HepG2 (cell line): Measurements from ENCODE around the gene ACO1. TPM values are rescaled to one million over a fixed set of nuclear protein-coding genes. Genes with fewer than 3 reads are reported as not detected.
A peak's percentile ranks its signal among the peaks of the same experiment; 100 is the strongest.

ENCODE experiments used
- ATAC-seq: fragments of 200-7000 bp; cut with Tn5 transposase; 3 replicates; pipeline ENCODE4 v1.9.1; 2020; ENCODE audit warnings: mild to moderate bottlenecking, moderate library complexity
- BruUV-seq: library from RNA; stranded (reverse); fragments of 400-500 nt; replicated peaks from 2 replicates; lab custom pipeline; 2021; lab: Mats Ljungman, UMichigan
- CTCF ChIA-PET: fragments of 300-600 bp; formaldehyde crosslinking; extraction: SDS; loops from one replicate; lab custom pipeline; 2021; ENCODE audit warnings: low total read pairs, inconsistent platforms, low intra/inter-chr PET ratio; lab: Yijun Ruan, JAX
- POLR2A ChIA-PET: fragments of 350-600 bp; sonication (Branson Sonifier 250); formaldehyde crosslinking; loops from one replicate; lab custom pipeline; 2020; ENCODE audit warnings: antibody characterized with exemption, inconsistent platforms; lab: Yijun Ruan, JAX
- DNase-seq: peaks from one replicate; pipeline ENCODE4 v3.0.0-alpha.2; 2015; ENCODE audit warnings: low spot score
- FAIRE-seq: peaks from 3 replicates; lab custom pipeline; 2011; peaks lifted over from hg19 to GRCh38; lab: Jason Lieb, UNC
- H2AFZ ChIP-seq: one replicate; pipeline ENCODE4 v1.6.1; 2011; ENCODE audit warnings: low read length, inconsistent platforms
- H3K27ac ChIP-seq: fragments of 300-600 bp; 3 replicates; pipeline ENCODE4 v1.8.0; 2011; ENCODE audit warnings: mixed run types, mild to moderate bottlenecking, mixed read lengths, low read length, inconsistent platforms; ENCODE audit not compliant: insufficient read depth; ENCODE audit errors: extremely low read length
- H3K27me3 ChIP-seq, 2 experiments: fragments of 200-600 bp in 1 of 2; 2 replicates in 1 of 2; 3 replicates in 1 of 2; pipeline versions ENCODE4 v1.6.0 to v1.8.0; 2011; ENCODE audit warnings: low read length in 2 of 2, mild to moderate bottlenecking in 2 of 2, moderate library complexity in 2 of 2, inconsistent platforms in 1 of 2; ENCODE audit not compliant: insufficient read depth in 2 of 2, control insufficient read depth in 1 of 2
- H3K36me3 ChIP-seq, 2 experiments: fragments of 200-600 bp in 1 of 2; replicated peaks in 1 of 2; 2 replicates in 1 of 2; 3 replicates in 1 of 2; pipeline versions ENCODE4 v1.5.1 to v1.8.0; 2011; ENCODE audit warnings: low read length in 2 of 2, inconsistent platforms in 1 of 2; ENCODE audit not compliant: insufficient read depth in 2 of 2, control insufficient read depth in 1 of 2
- H3K4me1 ChIP-seq: 2 replicates; pipeline ENCODE4 v1.5.1; 2012; ENCODE audit warnings: low read length, inconsistent platforms; ENCODE audit not compliant: insufficient read depth
- H3K4me2 ChIP-seq: 2 replicates; pipeline ENCODE4 v1.6.0; 2011; ENCODE audit warnings: low read depth, low read length, inconsistent platforms
- H3K4me3 ChIP-seq, 3 experiments: fragments of 200-600 bp in 1 of 3; sonication (generic), shearing (Covaris generic) in 1 of 3; replicated peaks in 1 of 3; 2 replicates each; pipeline ENCODE4 v1.5.1; 2011 to 2016; ENCODE audit warnings: low read length in 3 of 3, inconsistent platforms in 2 of 3, low read depth in 2 of 3, mild to moderate bottlenecking in 2 of 3, control low read depth in 1 of 3, mixed read lengths in 1 of 3; ENCODE audit not compliant: insufficient read depth in 1 of 3
- H3K79me2 ChIP-seq: one replicate; pipeline ENCODE4 v1.6.1; 2011; ENCODE audit warnings: low read length, inconsistent platforms; ENCODE audit not compliant: insufficient read depth
- H3K9ac ChIP-seq: 2 replicates; pipeline ENCODE4 v1.6.0; 2011; ENCODE audit warnings: mild to moderate bottlenecking, low read depth, low read length, inconsistent platforms; ENCODE audit not compliant: insufficient read depth
- H3K9me3 ChIP-seq: 2 replicates; pipeline ENCODE4 v1.5.1; 2012; ENCODE audit warnings: mild to moderate bottlenecking, low read length
- H4K20me1 ChIP-seq: 2 replicates; pipeline ENCODE4 v1.6.0; 2011; ENCODE audit warnings: inconsistent platforms, mild to moderate bottlenecking, low read length, moderate library complexity; ENCODE audit not compliant: insufficient read depth
- ADNP ChIP-seq: sonication (generic); formaldehyde crosslinking; IDR thresholded peaks from 2 replicates; pipeline ENCODE4 v1.4.0; 2020; ENCODE audit warnings: missing genetic modification reagents
- ATM ChIP-seq: fragments of 450-650 bp; IDR thresholded peaks from 2 replicates; pipeline ENCODE4 v1.7.1; 2017; ENCODE audit warnings: mild to moderate bottlenecking, borderline replicate concordance
- CBX5 ChIP-seq: sonication (generic); formaldehyde crosslinking; IDR thresholded peaks from 2 replicates; pipeline ENCODE4 v1.4.0; 2020; ENCODE audit warnings: missing genetic modification reagents, borderline replicate concordance
- FOSL1 ChIP-seq: sonication (generic); formaldehyde crosslinking; IDR thresholded peaks from 2 replicates; pipeline ENCODE4 v1.9.0; 2021; ENCODE audit warnings: missing genetic modification reagents, borderline replicate concordance
- GTF3A ChIP-seq: sonication (generic); formaldehyde crosslinking; conservative IDR thresholded peaks from 2 replicates; pipeline ENCODE4 v1.4.0; 2020; ENCODE audit warnings: mild to moderate bottlenecking, missing genetic modification reagents
- MED8 ChIP-seq: sonication (generic); formaldehyde crosslinking; IDR thresholded peaks from 2 replicates; pipeline ENCODE4 v1.8.1; 2023; ENCODE audit warnings: mild to moderate bottlenecking, missing genetic modification reagents; ENCODE audit not compliant: insufficient replicate concordance
- RFX1 ChIP-seq: fragments of 450-650 bp; IDR thresholded peaks from 2 replicates; pipeline ENCODE4 v1.6.1; 2017
- SMAD1 ChIP-seq: sonication (generic); formaldehyde crosslinking; IDR thresholded peaks from 2 replicates; pipeline ENCODE4 v1.4.0; 2020; ENCODE audit warnings: missing genetic modification reagents, low read depth, mild to moderate bottlenecking, borderline replicate concordance
- WGBS: methylation state at CpG from one replicate; pipeline ENCODE4 v1.1.6; 2017; ENCODE audit warnings: low lambda C conversion rate; 5-methylcytosine and 5-hydroxymethylcytosine counted together
- in situ Hi-C: cut with HindIII; loops from 2 replicates; pipeline ENCODE4 v1.10.0; 2017; ENCODE audit warnings: low pct_unique_long_range_greater_than_20kb; ENCODE audit not compliant: extremely low pct_ligation_motif_present
- intact Hi-C: fragments of 100-400 bp; cut with micrococcal nuclease; formaldehyde crosslinking; loops from one replicate; pipeline ENCODE4 v1.10.0; 2022; ENCODE audit not compliant: unreplicated experiment
- polyA plus RNA-seq, 8 experiments: library from polyadenylated mRNA; depleted of rRNA in 3 of 8; stranded (reverse) in 7 of 8; unstranded in 1 of 8; fragments of >200 nt; fragmentation: Illumina TruSeq in 4 of 8; extraction: Trizol in 4 of 8; gene quantifications; 2 replicates each; pipeline versions ENCODE4 v1.2.1 to v1.2.3, GENCODE V29; 2011 to 2016; ENCODE audit warnings: low read depth in 4 of 8, missing spikeins in 1 of 8, mixed read lengths in 1 of 8; ENCODE audit not compliant: insufficient read depth in 1 of 8
- total RNA-seq, 5 experiments: library from RNA; depleted of rRNA; stranded (reverse); fragments of >200 nt; fragmentation: Illumina TruSeq; extraction: Trizol; gene quantifications; 2 replicates each; pipeline ENCODE4 v1.2.3, GENCODE V29; 2016; ENCODE audit warnings: low read depth in 1 of 5
- TF ChIP-seq, protein P1 (sequence below): sonication (generic); formaldehyde crosslinking; IDR thresholded peaks from 2 replicates; pipeline ENCODE4 v1.4.0; 2020; ENCODE audit warnings: missing genetic modification reagents, borderline replicate concordance
- TF ChIP-seq, protein P2 (sequence below): sonication (generic); formaldehyde crosslinking; IDR thresholded peaks from 2 replicates; pipeline ENCODE4 v1.4.0; 2020; ENCODE audit warnings: mild to moderate bottlenecking, low read depth, missing genetic modification reagents
- TF ChIP-seq, protein P3 (sequence below): sonication (generic); formaldehyde crosslinking; IDR thresholded peaks from 2 replicates; pipeline ENCODE4 v1.5.0; 2020; ENCODE audit warnings: missing genetic modification reagents
- TF ChIP-seq, protein P4 (sequence below): fragments of 450-650 bp; IDR thresholded peaks from 2 replicates; pipeline ENCODE4 v1.6.1; 2016
- TF ChIP-seq, protein P5 (sequence below): sonication (generic); formaldehyde crosslinking; conservative IDR thresholded peaks from 2 replicates; pipeline ENCODE4 v1.5.0; 2020; ENCODE audit warnings: missing genetic modification reagents

Gene ACO1
- total and polyA plus RNA-seq, 2 of the 13 experiments (the other 11 are each of a cell fraction or from before 2014, with no cell fraction given) = 20.1 to 48.2 TPM

DNA sequence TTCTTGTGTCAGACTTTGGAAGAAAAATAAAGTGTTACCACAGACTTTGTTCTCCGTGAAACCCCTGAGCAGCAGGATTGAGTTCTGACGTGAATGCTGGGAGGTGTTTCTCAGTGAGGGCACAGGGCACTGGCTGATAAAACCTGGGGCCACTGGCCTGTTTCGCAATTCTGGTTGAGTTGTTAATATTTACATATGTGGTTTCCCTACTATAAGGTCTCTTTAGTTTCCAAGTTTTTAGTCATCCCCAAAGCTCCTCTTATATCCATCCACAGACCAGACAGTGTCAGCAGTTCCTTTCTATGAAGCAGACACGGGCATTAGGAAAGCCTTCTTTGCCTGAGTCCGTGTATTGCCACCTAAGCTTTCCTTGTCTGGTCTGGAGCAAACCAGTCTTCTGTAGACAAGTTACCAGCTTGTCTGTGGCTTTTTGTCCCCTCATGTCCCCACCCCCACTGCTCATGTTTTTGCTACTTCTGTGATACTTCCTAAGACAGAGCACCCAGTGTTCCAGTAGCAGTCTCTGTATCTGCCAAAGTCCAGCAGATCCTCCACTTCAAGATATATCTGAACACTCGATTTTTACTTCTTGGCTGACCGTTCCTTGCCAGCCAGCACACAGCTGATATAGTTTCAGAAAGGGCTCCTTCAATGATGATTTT, 42.0 kb downstream of the ACO1 start:
- ATAC-seq (peak; percentile 96), FAIRE-seq (peak; percentile 93), DNase-seq (peak; percentile 92)
- WGBS = 2% methylated on average over 7 of the region's 7 CpGs
- TSS peak; percentile 44 for BruUV-seq
- Histone ChIP-seq H3K4me1 (peaks cover 53% of the 10 kb centered on the region), H3K27ac (peak overlapping the region; percentile 88), H3K9ac (peak overlapping the region; percentile 58), H4K20me1 (no peaks in the 10 kb centered on the region), H3K4me3 (peak overlapping the region in 2 of 3 experiments; percentile 25 to 40; a peak in 2 of 6 replicates), H2AFZ (peak overlapping the region; percentile 11), H3K79me2 (no peaks in the 10 kb centered on the region), H3K9me3 (no peaks in the 10 kb centered on the region), H3K27me3 (no peaks in the 10 kb centered on the region), H3K4me2 (peak overlapping the region; percentile 96), H3K36me3 (peaks cover 7 to 39% of the 10 kb centered on the region in 2 experiments; a peak in 4 of 5 replicates)
- in situ Hi-C loops (no loop called here), intact Hi-C loops (loop anchor here (1.0 to 2.0 kb wide), 5 partner anchors 30 to 146 kb away; partner anchors contain the start of genes ACO1, NDUFB6 and RIGI)
- ChIA-PET POLR2A (interaction anchor here (0.6 to 2.6 kb wide), 9 partner anchors 9 to 598 kb away, joined by 3 to 20 read pairs (median 4); partner anchors contain the start of genes ACO1, DNAJA1 and RIGI), CTCF (no interaction called here)
- TF ChIP-seq, protein P1, sequence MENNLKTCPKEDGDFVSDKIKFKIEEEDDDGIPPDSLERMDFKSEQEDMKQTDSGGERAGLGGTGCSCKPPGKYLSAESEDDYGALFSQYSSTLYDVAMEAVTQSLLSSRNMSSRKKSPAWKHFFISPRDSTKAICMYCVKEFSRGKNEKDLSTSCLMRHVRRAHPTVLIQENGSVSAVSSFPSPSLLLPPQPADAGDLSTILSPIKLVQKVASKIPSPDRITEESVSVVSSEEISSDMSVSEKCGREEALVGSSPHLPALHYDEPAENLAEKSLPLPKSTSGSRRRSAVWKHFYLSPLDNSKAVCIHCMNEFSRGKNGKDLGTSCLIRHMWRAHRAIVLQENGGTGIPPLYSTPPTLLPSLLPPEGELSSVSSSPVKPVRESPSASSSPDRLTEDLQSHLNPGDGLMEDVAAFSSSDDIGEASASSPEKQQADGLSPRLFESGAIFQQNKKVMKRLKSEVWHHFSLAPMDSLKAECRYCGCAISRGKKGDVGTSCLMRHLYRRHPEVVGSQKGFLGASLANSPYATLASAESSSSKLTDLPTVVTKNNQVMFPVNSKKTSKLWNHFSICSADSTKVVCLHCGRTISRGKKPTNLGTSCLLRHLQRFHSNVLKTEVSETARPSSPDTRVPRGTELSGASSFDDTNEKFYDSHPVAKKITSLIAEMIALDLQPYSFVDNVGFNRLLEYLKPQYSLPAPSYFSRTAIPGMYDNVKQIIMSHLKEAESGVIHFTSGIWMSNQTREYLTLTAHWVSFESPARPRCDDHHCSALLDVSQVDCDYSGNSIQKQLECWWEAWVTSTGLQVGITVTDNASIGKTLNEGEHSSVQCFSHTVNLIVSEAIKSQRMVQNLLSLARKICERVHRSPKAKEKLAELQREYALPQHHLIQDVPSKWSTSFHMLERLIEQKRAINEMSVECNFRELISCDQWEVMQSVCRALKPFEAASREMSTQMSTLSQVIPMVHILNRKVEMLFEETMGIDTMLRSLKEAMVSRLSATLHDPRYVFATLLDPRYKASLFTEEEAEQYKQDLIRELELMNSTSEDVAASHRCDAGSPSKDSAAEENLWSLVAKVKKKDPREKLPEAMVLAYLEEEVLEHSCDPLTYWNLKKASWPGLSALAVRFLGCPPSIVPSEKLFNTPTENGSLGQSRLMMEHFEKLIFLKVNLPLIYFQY = no peak
- no peak for TF ChIP-seq MED8
- TF ChIP-seq, protein P2, sequence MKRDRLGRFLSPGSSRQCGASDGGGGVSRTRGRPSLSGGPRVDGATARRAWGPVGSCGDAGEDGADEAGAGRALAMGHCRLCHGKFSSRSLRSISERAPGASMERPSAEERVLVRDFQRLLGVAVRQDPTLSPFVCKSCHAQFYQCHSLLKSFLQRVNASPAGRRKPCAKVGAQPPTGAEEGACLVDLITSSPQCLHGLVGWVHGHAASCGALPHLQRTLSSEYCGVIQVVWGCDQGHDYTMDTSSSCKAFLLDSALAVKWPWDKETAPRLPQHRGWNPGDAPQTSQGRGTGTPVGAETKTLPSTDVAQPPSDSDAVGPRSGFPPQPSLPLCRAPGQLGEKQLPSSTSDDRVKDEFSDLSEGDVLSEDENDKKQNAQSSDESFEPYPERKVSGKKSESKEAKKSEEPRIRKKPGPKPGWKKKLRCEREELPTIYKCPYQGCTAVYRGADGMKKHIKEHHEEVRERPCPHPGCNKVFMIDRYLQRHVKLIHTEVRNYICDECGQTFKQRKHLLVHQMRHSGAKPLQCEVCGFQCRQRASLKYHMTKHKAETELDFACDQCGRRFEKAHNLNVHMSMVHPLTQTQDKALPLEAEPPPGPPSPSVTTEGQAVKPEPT = no peak
- TF ChIP-seq GTF3A (CRISPR knock-in tag) = no peak
- no peak for TF ChIP-seq CBX5
- TF ChIP-seq, protein P3, sequence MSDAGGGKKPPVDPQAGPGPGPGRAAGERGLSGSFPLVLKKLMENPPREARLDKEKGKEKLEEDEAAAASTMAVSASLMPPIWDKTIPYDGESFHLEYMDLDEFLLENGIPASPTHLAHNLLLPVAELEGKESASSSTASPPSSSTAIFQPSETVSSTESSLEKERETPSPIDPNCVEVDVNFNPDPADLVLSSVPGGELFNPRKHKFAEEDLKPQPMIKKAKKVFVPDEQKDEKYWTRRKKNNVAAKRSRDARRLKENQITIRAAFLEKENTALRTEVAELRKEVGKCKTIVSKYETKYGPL (CRISPR knock-in tag) = no peak
- TF ChIP-seq ATM = no peak
- TF ChIP-seq, protein P4, sequence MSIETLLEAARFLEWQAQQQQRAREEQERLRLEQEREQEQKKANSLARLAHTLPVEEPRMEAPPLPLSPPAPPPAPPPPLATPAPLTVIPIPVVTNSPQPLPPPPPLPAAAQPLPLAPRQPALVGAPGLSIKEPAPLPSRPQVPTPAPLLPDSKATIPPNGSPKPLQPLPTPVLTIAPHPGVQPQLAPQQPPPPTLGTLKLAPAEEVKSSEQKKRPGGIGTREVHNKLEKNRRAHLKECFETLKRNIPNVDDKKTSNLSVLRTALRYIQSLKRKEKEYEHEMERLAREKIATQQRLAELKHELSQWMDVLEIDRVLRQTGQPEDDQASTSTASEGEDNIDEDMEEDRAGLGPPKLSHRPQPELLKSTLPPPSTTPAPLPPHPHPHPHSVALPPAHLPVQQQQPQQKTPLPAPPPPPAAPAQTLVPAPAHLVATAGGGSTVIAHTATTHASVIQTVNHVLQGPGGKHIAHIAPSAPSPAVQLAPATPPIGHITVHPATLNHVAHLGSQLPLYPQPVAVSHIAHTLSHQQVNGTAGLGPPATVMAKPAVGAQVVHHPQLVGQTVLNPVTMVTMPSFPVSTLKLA = no peak
- no peak for TF ChIP-seq RFX1
- TF ChIP-seq, protein P5, sequence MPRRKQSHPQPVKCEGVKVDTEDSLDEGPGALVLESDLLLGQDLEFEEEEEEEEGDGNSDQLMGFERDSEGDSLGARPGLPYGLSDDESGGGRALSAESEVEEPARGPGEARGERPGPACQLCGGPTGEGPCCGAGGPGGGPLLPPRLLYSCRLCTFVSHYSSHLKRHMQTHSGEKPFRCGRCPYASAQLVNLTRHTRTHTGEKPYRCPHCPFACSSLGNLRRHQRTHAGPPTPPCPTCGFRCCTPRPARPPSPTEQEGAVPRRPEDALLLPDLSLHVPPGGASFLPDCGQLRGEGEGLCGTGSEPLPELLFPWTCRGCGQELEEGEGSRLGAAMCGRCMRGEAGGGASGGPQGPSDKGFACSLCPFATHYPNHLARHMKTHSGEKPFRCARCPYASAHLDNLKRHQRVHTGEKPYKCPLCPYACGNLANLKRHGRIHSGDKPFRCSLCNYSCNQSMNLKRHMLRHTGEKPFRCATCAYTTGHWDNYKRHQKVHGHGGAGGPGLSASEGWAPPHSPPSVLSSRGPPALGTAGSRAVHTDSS (CRISPR knock-in tag) = no peak
- TF ChIP-seq ADNP (CRISPR knock-in tag) = no peak
- TF ChIP-seq SMAD1 = no peak
- TF ChIP-seq FOSL1 (CRISPR knock-in tag) = no peak
